CD4-positive, alpha-beta T cell (primary cell): ENCODE results near the gene TRNAU1AP. TPM values are rescaled to one million over a fixed set of nuclear protein-coding genes. Genes with fewer than 3 reads are reported as not detected.

Experiments used
- ATAC-seq: fragments of 200-7000 bp; cut with Tn5 transposase; one replicate; pipeline ENCODE4 v1.10.0; 2022; ENCODE audit warnings: mild to moderate bottlenecking; ENCODE audit not compliant: poor library complexity
- CTCF ChIA-PET: fragments of 350-600 bp; sonication (Branson Sonifier 250); formaldehyde crosslinking; loops from one replicate; lab custom pipeline; 2021; ENCODE audit warnings: antibody characterized with exemption, inconsistent platforms; lab: Charles Lee
- POLR2A ChIA-PET: fragments of 350-600 bp; sonication (Branson Sonifier 250); formaldehyde crosslinking; loops from one replicate; lab custom pipeline; 2021; ENCODE audit warnings: antibody characterized with exemption, inconsistent platforms; lab: Charles Lee
- DNase-seq, 14 experiments: peaks; one replicate each; pipeline ENCODE4 v3.0.0-alpha.2; 2013 to 2020; ENCODE audit warnings: mixed read lengths in 2 of 14
- H3K27ac ChIP-seq, 2 donors: one replicate each; pipeline versions ENCODE4 v1.5.1 to v1.7.0; 2013; ENCODE audit warnings: low read length in 2 of 2, low read depth in 1 of 2, mild to moderate bottlenecking in 1 of 2
- H3K27me3 ChIP-seq, 2 experiments: 1 replicate in 1 of 2; 2 replicates in 1 of 2; pipeline versions ENCODE4 v1.6.1 to v1.7.0; 2013; ENCODE audit warnings: low read length in 2 of 2, control low read depth in 1 of 2, mild to moderate bottlenecking in 1 of 2, moderate library complexity in 1 of 2; ENCODE audit not compliant: insufficient read depth in 2 of 2, control insufficient read depth in 1 of 2
- H3K36me3 ChIP-seq: one replicate; pipeline ENCODE4 v1.6.1; 2013; ENCODE audit warnings: low read length, control low read depth; ENCODE audit not compliant: insufficient read depth
- H3K4me1 ChIP-seq: one replicate; pipeline ENCODE4 v1.6.1; 2013; ENCODE audit warnings: low read length, control low read depth; ENCODE audit not compliant: insufficient read depth
- H3K4me3 ChIP-seq: one replicate; pipeline ENCODE4 v1.5.1; 2013; ENCODE audit warnings: mild to moderate bottlenecking, low read length, moderate library complexity
- H3K9me3 ChIP-seq, 2 experiments: 1 replicate in 1 of 2; 2 replicates in 1 of 2; pipeline versions ENCODE4 v1.6.1 to v1.7.0; 2013; ENCODE audit warnings: low read length in 2 of 2, mild to moderate bottlenecking in 2 of 2, control low read depth in 1 of 2, moderate library complexity in 1 of 2; ENCODE audit not compliant: control insufficient read depth in 1 of 2, insufficient read depth in 1 of 2
- H3K27ac Mint-ChIP-seq: one replicate; pipeline ENCODE4 v1.8.0; 2020; ENCODE audit warnings: mixed read lengths
- H3K27me3 Mint-ChIP-seq: one replicate; pipeline ENCODE4 v1.8.0; 2021; ENCODE audit warnings: mixed read lengths
- H3K36me3 Mint-ChIP-seq: one replicate; pipeline ENCODE4 v1.8.0; 2021; ENCODE audit warnings: low read depth, mixed read lengths
- H3K4me1 Mint-ChIP-seq: one replicate; pipeline ENCODE4 v1.8.0; 2021; ENCODE audit warnings: low read depth, mixed read lengths
- H3K4me3 Mint-ChIP-seq: one replicate; pipeline ENCODE4 v1.8.0; 2020; ENCODE audit warnings: mild to moderate bottlenecking, mixed read lengths
- H3K9me3 Mint-ChIP-seq: one replicate; pipeline ENCODE4 v1.8.0; 2020; ENCODE audit warnings: mixed read lengths
- intact Hi-C, 2 experiments: fragments of 100-400 bp; cut with DNase I in 1 of 2; cut with micrococcal nuclease in 1 of 2; formaldehyde crosslinking; loops; one replicate each; pipeline versions ENCODE4 v1.15.1 to v1.9.0; 2023 to 2025; cut with DNase I, micrococcal nuclease
- polyA plus RNA-seq, 2 donors: library from polyadenylated mRNA; unstranded; fragments of 120-200 nt; gene quantifications; one replicate each; pipeline ENCODE4 v1.2.1, GENCODE V29; 2013
- total RNA-seq, 174 experiments: library from RNA in 2 of 174; stranded (reverse) in 2 of 174; gene quantifications; one replicate each; pipeline ENCODE4 v1.2.3 and lab custom pipeline; 2021 to 2026
- TF ChIP-seq, protein P1 (sequence below): fragments of 200-600 bp; IDR thresholded peaks from one replicate; pipeline ENCODE4 v1.8.0; 2022; ENCODE audit warnings: antibody characterized with exemption, mild to moderate bottlenecking

Gene TRNAU1AP
- total RNA-seq (10 to 100 TPM; 21.4 to 24.2 TPM), total RNA-seq (lab: John Stamatoyannopoulos, UW) (13.0 to 59.7 (median 37.3) reads per million in 172 experiments)
- polyA plus RNA-seq (2013, experiment 1 of 2): 22.8 TPM
- 31.0 TPM for polyA plus RNA-seq (2013, experiment 2 of 2)

DNA sequence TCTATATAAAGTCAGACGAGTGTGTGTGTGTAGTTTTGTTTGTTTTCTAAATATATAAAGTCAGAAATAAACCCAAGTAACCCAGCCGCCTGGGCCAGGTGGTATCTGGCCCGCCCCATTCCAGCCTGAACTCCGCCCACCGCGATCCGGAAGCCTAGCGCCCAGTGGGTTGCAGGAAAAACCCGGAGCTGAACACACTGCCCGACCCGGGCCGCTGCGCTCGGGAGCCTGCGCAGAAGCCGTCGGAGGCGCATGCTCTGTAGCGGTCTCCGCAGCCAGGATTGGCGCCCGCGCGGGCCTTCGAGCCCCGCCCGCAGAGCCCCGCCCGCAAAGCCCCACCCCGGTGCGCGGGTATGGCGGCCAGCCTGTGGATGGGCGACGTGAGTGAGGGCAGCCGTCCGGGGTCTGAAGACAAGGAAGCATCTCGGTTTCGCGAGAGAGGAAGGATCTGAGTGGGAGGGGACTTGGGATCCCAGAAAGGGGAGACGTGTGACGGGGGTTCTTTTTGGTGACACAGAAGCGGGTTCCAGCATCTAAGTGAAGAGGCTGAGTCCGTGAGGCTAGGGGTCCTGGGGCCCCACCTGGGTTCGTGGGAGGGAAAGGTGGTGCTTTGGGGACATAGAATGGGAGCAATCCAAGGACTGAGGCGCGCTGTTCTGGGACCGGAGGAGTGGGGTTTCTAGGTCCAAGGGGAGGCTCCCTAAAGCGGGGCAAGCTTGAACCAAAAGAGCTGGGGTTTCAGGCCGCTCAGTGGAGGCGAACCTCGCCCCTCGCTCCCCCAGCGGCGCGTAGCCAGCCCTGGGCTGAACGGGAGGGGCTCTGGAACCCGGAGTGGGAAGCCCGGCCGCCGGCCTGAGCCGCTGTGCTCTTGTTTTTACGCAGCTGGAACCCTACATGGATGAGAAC is at the start of gene TRNAU1AP:
Gene TRNAU1AP, plus strand, starts transcription at position 328 of the 906 bp plus-strand sequence. Its CDS starts 26 bp downstream, at position 354.
- H3K4me3 ChIP-seq: peak within 1 kb of the TSS; percentile 84
- CTCF ChIA-PET: interaction anchor here (1.5 to 3.4 kb wide), 4 partner anchors 29 to 184 kb away, joined by 3 to 19 read pairs (median 5); partner anchors contain the start of gene YTHDF2
- peak within 1 kb of the TSS; percentile 99 for H3K27ac Mint-ChIP-seq
- TF ChIP-seq, protein P1, sequence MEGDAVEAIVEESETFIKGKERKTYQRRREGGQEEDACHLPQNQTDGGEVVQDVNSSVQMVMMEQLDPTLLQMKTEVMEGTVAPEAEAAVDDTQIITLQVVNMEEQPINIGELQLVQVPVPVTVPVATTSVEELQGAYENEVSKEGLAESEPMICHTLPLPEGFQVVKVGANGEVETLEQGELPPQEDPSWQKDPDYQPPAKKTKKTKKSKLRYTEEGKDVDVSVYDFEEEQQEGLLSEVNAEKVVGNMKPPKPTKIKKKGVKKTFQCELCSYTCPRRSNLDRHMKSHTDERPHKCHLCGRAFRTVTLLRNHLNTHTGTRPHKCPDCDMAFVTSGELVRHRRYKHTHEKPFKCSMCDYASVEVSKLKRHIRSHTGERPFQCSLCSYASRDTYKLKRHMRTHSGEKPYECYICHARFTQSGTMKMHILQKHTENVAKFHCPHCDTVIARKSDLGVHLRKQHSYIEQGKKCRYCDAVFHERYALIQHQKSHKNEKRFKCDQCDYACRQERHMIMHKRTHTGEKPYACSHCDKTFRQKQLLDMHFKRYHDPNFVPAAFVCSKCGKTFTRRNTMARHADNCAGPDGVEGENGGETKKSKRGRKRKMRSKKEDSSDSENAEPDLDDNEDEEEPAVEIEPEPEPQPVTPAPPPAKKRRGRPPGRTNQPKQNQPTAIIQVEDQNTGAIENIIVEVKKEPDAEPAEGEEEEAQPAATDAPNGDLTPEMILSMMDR: no peak
- peak within 1 kb of the TSS; percentile 99 for H3K4me3 Mint-ChIP-seq
- peaks cover 22% of the 10 kb centered on the region for H3K4me1 ChIP-seq
- H3K9me3 ChIP-seq: no peaks in the 10 kb centered on the region
- no peaks in the 10 kb centered on the region for H3K27me3 Mint-ChIP-seq
- ATAC-seq: peak; percentile 95
- DNase-seq: peak; percentile 94 to 99 (median 96)
- H3K9me3 Mint-ChIP-seq: no peaks in the 10 kb centered on the region
- peak within 1 kb of the TSS; percentile 66 to 68 for H3K27ac ChIP-seq
- peaks cover 31% of the 10 kb centered on the region for H3K4me1 Mint-ChIP-seq
- H3K36me3 ChIP-seq: peaks cover 10% of the 10 kb centered on the region
- H3K27me3 ChIP-seq: no peaks in the 10 kb centered on the region
- POLR2A ChIA-PET: interaction anchor here (1.0 to 5.3 kb wide), 12 partner anchors 12 to 629 kb away, joined by 3 to 138 read pairs (median 8); partner anchors contain the start of genes GMEB1, RCC1, RNU11 and SRSF4
- H3K36me3 Mint-ChIP-seq: peaks cover 26% of the 10 kb centered on the region
- intact Hi-C loops: loop anchor here (1.0 to 10.0 kb wide), 8 partner anchors 28 to 1208 kb away; partner anchors contain the start of genes EYA3 (in 1 of the 2), RCC1 (in 1 of the 2) and SYTL1 (in 1 of the 2)

- POLR2A ChIA-PET: no interaction called here
- TF ChIP-seq, protein P1: no peak
- no peaks in the 10 kb centered on the region for H3K9me3 ChIP-seq
- peak overlapping the region; percentile 54 for H3K4me3 Mint-ChIP-seq
- H3K4me3 ChIP-seq: no peak overlapping the region
- DNase-seq: no peak
- H3K36me3 ChIP-seq: peaks cover 10% of the 10 kb centered on the region
- peaks cover 13% of the 10 kb centered on the region for H3K4me1 ChIP-seq
- CTCF ChIA-PET: no interaction called here
- no peaks in the 10 kb centered on the region for H3K27me3 ChIP-seq
- intact Hi-C loops: loop anchor here in 1 of 2 experiments (5.0 kb wide), 1 partner anchor 131 kb away; no protein-coding TSS in a partner anchor
- H3K27ac ChIP-seq: no peak overlapping the region
- H3K9me3 Mint-ChIP-seq: no peaks in the 10 kb centered on the region
- peaks cover 24% of the 10 kb centered on the region for H3K4me1 Mint-ChIP-seq
- ATAC-seq: no peak
- H3K27ac Mint-ChIP-seq: no peak overlapping the region
- peaks cover 38% of the 10 kb centered on the region for H3K36me3 Mint-ChIP-seq
- H3K27me3 Mint-ChIP-seq: no peaks in the 10 kb centered on the region
Observed at GRCh38 chr1:28503117-28503516, 49.8 kb upstream of the TRNAU1AP start.
